Measurements from ENCODE around the gene SRL. TPM values are rescaled to one million over a fixed set of nuclear protein-coding genes. Genes with fewer than 3 reads are reported as not detected.

Gene SRL
- total RNA-seq, 4 donors from 2014 or later: 184 to 519 (median 364) TPM

- Histone ChIP-seq H3K4me3 (no peak overlapping the region), H3K9me3 (no peaks in the 10 kb centered on the region), H3K4me1 (peaks cover 14 to 27% of the 10 kb centered on the region in 2 donors), H3K27ac (no peak overlapping the region), H3K27me3 (no peaks in the 10 kb centered on the region), H3K36me3 (no peaks in the 10 kb centered on the region)
- intact Hi-C loops (cut with DNase I; ENCODE audit: low total_unique reads) (loop anchor here (5.0 kb wide), 2 partner anchors 57 to 218 kb away; no protein-coding TSS in a partner anchor), in situ Hi-C loops (cut with MboI; ENCODE audit: low sequenced_read_pairs in 4 of 4) (loop anchor here in 1 of 4 donors (25.0 kb wide), 1 partner anchor 158 kb away; the partner anchor contains the start of gene ADCY9)
- TF ChIP-seq POLR2A (IDR thresholded peaks at IDR 0.05) (no peak), CTCF (IDR thresholded peaks at IDR 0.05 in 4 of 5, conservative IDR thresholded peaks at IDR 0.05 in 1 of 5) (no peak)
- DNase-seq: no peak
- no peak for ATAC-seq
Measured at GRCh38 chr16:4270091-4270490, 28.2 kb upstream of the SRL start.

- no peaks in the 10 kb centered on the region for H3K27me3 ChIP-seq
- ATAC-seq (no peak), DNase-seq (no peak)
- H3K27ac ChIP-seq: no peak overlapping the region
- H3K36me3 ChIP-seq: peaks cover 0 to 10% of the 10 kb centered on the region in 2 donors
- H3K4me1 ChIP-seq: peaks cover 14 to 32% of the 10 kb centered on the region in 2 donors
- in situ Hi-C loops (cut with MboI; ENCODE audit: low sequenced_read_pairs in 4 of 4): loop anchor here in 1 of 4 donors (25.0 kb wide), 1 partner anchor 154 kb away; the partner anchor contains the start of gene ADCY9
- intact Hi-C loops (cut with DNase I; ENCODE audit: low total_unique reads): no loop called here
- no peak for TF ChIP-seq POLR2A (IDR thresholded peaks at IDR 0.05)
- TF ChIP-seq CTCF (IDR thresholded peaks at IDR 0.05 in 4 of 5, conservative IDR thresholded peaks at IDR 0.05 in 1 of 5): no peak
- no peaks in the 10 kb centered on the region for H3K9me3 ChIP-seq
- no peak overlapping the region for H3K4me3 ChIP-seq
Measured at GRCh38 chr16:4266372-4266771, 24.5 kb upstream of the SRL start.

- peaks cover 0 to 10% of the 10 kb centered on the region in 2 donors for H3K36me3 ChIP-seq
- TF ChIP-seq POLR2A (IDR thresholded peaks at IDR 0.05) (no peak), CTCF (IDR thresholded peaks at IDR 0.05 in 4 of 5, conservative IDR thresholded peaks at IDR 0.05 in 1 of 5) (no peak)
- no peak overlapping the region for H3K27ac ChIP-seq
- no peak overlapping the region for H3K4me3 ChIP-seq
- H3K4me1 ChIP-seq: peaks cover 10 to 25% of the 10 kb centered on the region in 2 donors
- intact Hi-C loops (cut with DNase I; ENCODE audit: low total_unique reads): no loop called here
- ATAC-seq (no peak), DNase-seq (no peak)
- H3K9me3 ChIP-seq: no peaks in the 10 kb centered on the region
- no peaks in the 10 kb centered on the region for H3K27me3 ChIP-seq
- in situ Hi-C loops (cut with MboI; ENCODE audit: low sequenced_read_pairs in 4 of 4): loop anchor here in 1 of 4 donors (25.0 kb wide), 1 partner anchor 153 kb away; the partner anchor contains the start of gene ADCY9
Measured at GRCh38 chr16:4265676-4266075, 23.8 kb upstream of the SRL start.

GRCh38 chr16:4264546-4264945, 22.7 kb upstream of the SRL start:
- TF ChIP-seq POLR2A (IDR thresholded peaks at IDR 0.05) (no peak), CTCF (IDR thresholded peaks at IDR 0.05 in 4 of 5, conservative IDR thresholded peaks at IDR 0.05 in 1 of 5) (no peak)
- no peak overlapping the region for H3K27ac ChIP-seq
- no peak overlapping the region for H3K4me3 ChIP-seq
- DNase-seq (no peak), ATAC-seq (no peak)
- peaks cover 0 to 10% of the 10 kb centered on the region in 2 donors for H3K36me3 ChIP-seq
- peaks cover 0 to 15% of the 10 kb centered on the region in 2 donors for H3K4me1 ChIP-seq
- in situ Hi-C loops (cut with MboI; ENCODE audit: low sequenced_read_pairs in 4 of 4): loop anchor here in 1 of 4 donors (25.0 kb wide), 1 partner anchor 152 kb away; the partner anchor contains the start of gene ADCY9
- intact Hi-C loops (cut with DNase I; ENCODE audit: low total_unique reads): no loop called here
- H3K9me3 ChIP-seq: no peaks in the 10 kb centered on the region
- H3K27me3 ChIP-seq: no peaks in the 10 kb centered on the region
